SH-SY5Y (cell line): ENCODE measurements around the gene FCHSD1.
A peak's percentile ranks its signal among the peaks of the same experiment; 100 is the strongest.

Source experiments
- GATA2 ChIP-seq: IDR thresholded peaks from 2 replicates; pipeline ENCODE4 v1.6.1; 2011; ENCODE audit warnings: mild to moderate bottlenecking, low read depth, low read length
- GATA3 ChIP-seq: IDR thresholded peaks from 2 replicates; pipeline ENCODE4 v1.6.1; 2011; ENCODE audit warnings: low read depth, mild to moderate bottlenecking, low read length, moderate library complexity

The FCHSD1 gene

GRCh38 chr5:141681695-141682641, 30.8 kb upstream of the FCHSD1 start, which contains the start of gene ARAP3:
Gene ARAP3, minus strand, starts transcription at chr5:141682230. Its CDS starts 1,744 bp downstream, at chr5:141680486.
- TF ChIP-seq GATA2 (peak; percentile 71), GATA3 (no peak)

DNA sequence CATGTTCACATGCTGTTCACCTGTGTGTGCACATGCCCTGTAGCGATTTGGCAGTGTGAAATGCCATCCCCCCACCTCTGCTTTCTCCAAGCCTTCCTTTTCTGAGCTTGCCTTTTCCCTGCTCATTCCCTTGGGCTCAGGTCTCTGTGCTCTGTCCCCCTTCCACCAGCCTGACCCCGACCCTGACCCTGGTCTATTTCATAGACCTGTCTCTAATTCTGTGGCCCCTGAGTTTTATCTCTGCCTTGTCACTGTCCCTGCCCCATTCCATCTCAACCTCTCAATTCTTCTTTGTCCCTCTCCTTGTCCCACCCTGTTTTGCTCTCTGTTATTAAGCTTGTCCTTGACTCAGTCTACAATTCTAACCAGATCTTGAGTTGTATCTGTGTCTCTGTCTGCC, 30.1 kb upstream of the FCHSD1 start:
- TF ChIP-seq GATA2 (no peak), GATA3 (no peak)

DNA sequence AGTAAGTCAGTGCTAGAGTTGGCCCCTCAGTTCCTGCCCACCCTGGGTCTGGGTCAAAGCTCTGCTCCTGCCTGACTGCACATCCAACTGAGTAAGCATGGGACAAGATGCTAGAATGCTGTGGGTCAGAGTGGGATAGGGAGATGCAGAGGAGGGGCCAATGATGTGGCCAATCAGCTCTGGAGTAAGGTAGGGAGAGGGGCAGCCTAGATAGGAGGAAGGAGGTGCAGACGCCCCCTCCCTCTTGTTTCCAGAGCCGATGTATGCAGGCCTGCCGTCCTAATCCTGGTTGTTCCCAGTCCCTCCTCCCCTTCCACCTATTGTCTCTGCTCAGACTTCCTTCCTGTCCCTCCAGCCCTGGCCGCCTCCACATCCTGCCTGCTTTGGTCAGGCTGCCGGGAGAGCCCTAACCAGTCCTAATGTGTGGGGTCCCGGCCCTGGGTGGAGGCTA, 29.6 kb upstream of the FCHSD1 start:
- TF ChIP-seq GATA2 (no peak), GATA3 (no peak)

DNA sequence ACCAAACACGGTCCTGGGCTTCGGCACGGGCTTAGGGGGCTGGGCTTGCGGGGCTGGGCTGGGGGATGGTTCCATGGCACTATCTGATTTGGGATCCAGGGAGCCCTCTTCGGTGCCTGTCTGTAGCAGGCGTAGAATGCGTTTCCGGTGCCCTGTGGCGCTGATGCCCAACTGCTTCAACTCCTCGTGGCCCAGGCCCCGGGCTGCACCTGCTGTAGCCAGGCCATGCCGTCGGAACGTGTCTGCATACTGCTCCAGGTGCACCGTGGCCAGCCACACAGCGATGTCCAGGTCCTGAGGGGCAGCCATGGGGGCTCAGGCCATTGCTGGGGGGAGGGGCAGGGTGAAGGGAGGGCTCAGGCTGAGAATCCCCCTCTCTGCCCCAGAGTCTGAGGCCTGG, 29.0 kb upstream of the FCHSD1 start:
- TF ChIP-seq GATA3 = no peak
- no peak for TF ChIP-seq GATA2

DNA sequence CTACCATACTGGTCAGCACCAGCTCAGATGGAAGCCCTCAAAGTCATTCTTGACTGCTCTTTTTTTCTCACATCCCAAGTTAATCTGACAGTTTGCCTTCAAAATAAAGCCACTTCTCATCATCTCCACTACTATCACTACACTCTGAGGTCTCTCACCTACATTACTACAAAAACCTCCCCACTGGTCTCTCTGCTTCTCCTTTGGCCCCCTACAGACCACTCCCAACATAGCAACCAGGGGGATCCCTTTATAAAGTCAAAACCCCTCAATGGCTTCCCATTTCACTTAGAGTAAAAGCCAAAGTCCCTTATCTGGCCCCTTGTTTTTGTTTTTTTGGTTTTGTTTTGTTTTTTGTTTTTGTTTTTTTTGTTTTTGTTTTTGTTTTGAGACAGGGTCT, 26.2 kb upstream of the FCHSD1 start:
- TF ChIP-seq GATA3 = no peak
- no peak for TF ChIP-seq GATA2

GRCh38 chr5:141675672-141676071, 24.5 kb upstream of the FCHSD1 start:
- TF ChIP-seq GATA2 (no peak), GATA3 (no peak)

GRCh38 chr5:141674747-141675146, 23.5 kb upstream of the FCHSD1 start:
- no peak for TF ChIP-seq GATA2
- no peak for TF ChIP-seq GATA3

- no peak for TF ChIP-seq GATA2
- no peak for TF ChIP-seq GATA3
These were observed 21.9 kb upstream of the FCHSD1 start for GRCh38 chr5:141672841-141673813.

DNA sequence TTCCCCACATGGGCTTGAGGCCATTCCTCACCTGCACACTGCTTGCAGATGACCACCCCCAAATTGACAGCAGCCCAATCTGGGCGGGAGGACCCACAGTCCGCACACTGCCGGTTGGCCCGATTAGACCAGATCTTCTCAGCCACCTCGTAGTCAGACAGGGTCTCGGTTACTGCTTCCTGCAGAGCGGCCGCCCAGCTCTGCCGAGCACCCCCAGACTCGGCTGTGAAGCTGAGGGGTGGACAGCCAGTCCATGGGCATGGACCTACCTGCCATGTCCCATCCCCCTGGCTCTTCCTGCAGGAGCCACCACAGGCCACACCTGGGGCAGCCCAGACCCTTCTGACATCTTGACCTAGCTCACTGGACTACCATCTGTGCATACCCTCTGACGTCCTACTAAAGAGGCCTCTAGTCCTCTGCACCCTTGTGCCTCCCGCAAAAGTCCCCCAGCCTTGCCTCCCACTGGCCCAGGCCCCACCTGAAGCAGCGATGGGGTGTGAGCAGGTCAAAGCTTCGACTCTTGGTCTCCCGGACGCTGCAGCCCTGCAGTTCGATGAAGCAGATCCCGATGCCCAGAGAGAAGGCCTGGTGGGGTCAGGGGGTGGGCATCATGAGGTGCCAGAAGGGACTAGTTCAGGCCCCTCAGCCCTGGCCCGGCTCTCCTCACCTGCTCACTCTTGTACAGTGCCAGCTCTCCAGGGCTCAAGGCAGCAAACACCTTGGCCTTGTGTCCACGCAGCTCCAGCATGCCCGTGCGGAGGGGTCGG, 21.0 kb upstream of the FCHSD1 start:
- TF ChIP-seq GATA3 = no peak
- no peak for TF ChIP-seq GATA2

- TF ChIP-seq GATA2 (no peak), GATA3 (no peak)
These were observed 18.3 kb upstream of the FCHSD1 start for GRCh38 chr5:141669520-141669919.

DNA sequence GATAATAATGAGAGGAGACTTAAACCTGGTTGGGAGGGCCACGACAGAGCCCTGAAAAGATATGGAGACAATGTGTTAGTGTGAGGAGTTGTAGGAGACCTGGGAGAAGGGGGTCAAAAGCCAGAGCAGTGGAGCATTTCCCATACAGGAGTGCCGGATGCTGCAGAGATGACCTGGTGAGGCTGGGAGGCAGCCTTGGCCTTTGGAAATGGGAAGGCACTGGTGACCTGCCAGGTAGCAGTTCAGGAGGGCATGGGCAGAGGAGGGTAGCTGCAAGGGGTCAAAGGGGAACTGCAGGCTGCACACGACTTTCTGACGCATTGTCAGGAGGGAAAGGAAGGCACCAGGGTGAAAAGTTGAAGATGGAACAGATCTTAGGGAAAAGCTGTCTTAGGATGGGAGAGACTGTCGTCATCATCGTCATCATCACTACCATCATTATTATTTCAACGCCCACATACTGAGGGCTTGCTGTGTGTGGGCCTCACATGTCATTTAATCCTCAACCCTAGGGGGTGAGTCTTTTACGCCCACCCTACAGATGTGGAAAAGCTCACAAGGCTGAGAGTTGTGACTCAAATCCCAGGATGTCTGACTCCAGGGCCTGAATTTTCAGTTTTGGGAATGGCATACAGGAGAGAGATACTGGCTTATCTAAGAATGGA, 17.5 kb upstream of the FCHSD1 start:
- TF ChIP-seq GATA2 (no peak), GATA3 (no peak)

DNA sequence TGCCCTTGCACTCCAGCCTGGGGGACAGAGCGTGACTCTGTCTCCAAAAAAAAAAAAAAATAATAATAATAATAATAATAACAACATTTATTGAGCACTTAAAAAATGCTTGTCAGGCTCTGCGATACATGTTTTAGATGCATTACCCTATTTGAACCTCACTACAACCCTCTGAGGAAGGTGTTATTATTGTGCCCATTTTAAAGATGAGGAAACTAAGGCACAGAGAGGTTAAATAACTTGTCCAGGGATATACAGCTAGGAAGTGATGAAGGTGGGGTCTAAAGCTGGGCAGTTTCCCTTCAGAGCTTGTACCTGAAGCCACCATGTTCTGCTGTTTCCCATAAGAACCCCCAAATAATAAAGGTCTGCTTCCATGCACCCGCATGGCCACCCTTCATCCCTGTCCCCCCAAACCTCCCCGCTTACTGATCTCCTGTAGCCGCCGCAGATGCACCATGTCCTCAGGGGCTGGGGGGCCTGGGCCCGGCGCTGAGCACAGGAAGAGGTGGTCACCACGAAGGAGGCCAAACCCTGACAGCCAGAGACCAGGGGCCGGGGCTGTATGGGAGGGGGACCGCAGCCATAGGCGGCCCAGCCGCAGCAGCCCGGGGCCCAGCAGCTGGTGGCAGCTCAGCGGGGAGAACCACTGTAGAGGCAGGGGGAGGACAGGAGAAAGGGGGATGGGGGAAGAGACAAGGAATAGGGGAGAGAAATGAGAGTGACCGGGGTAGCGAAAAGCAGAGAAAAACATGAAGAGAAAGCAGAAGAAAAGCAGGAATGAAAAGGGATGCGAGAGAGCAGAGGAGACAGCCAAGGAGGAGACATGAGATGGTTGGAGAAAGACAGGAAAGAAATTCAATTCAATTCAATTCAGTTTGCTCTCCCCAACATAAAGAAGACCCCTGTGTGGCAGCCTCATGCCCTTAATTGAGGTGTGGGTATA, 15.1 kb upstream of the FCHSD1 start:
- TF ChIP-seq GATA2 = no peak
- TF ChIP-seq GATA3 = no peak
